Type B pancreatic cell (in vitro differentiated cells): ENCODE results near the gene RPAP2. TPM values are rescaled to one million over a fixed set of nuclear protein-coding genes. Genes with fewer than 3 reads are reported as not detected.

Source experiments
- DNase-seq: peaks from one replicate; pipeline ENCODE4 v3.0.0; 2021; ENCODE audit warnings: mixed read lengths; ENCODE audit not compliant: unreplicated experiment; ENCODE audit errors: extremely low spot score
- H3K27ac Mint-ChIP-seq: 2 replicates; pipeline ENCODE4 v1.8.0; 2021; ENCODE audit warnings: mild to moderate bottlenecking, mixed read lengths
- H3K27me3 Mint-ChIP-seq: 2 replicates; pipeline ENCODE4 v1.8.0; 2021; ENCODE audit warnings: mixed read lengths
- H3K36me3 Mint-ChIP-seq: 2 replicates; pipeline ENCODE4 v1.8.0; 2021; ENCODE audit warnings: mixed read lengths
- H3K4me1 Mint-ChIP-seq: one replicate; pipeline ENCODE4 v1.8.0; 2021; ENCODE audit warnings: mixed read lengths; ENCODE audit not compliant: unreplicated experiment
- H3K4me3 Mint-ChIP-seq: 2 replicates; pipeline ENCODE4 v1.8.0; 2021; ENCODE audit warnings: mild to moderate bottlenecking, mixed read lengths
- H3K9me3 Mint-ChIP-seq: 2 replicates; pipeline ENCODE4 v1.8.0; 2021; ENCODE audit warnings: mixed read lengths
- total RNA-seq: library from RNA; stranded (reverse); gene quantifications from 2 replicates; pipeline ENCODE4 v1.2.1, GENCODE V29; 2021; ENCODE audit warnings: low replicate concordance
- TF ChIP-seq, protein P1 (sequence below): fragments of 200-600 bp; sonication (generic); conservative IDR thresholded peaks from 2 replicates; pipeline ENCODE4 v1.5.0; 2021; ENCODE audit warnings: antibody characterized with exemption, mild to moderate bottlenecking

The RPAP2 gene
- total RNA-seq, 1 donor from 2014 or later, result 42.3 TPM

DNA sequence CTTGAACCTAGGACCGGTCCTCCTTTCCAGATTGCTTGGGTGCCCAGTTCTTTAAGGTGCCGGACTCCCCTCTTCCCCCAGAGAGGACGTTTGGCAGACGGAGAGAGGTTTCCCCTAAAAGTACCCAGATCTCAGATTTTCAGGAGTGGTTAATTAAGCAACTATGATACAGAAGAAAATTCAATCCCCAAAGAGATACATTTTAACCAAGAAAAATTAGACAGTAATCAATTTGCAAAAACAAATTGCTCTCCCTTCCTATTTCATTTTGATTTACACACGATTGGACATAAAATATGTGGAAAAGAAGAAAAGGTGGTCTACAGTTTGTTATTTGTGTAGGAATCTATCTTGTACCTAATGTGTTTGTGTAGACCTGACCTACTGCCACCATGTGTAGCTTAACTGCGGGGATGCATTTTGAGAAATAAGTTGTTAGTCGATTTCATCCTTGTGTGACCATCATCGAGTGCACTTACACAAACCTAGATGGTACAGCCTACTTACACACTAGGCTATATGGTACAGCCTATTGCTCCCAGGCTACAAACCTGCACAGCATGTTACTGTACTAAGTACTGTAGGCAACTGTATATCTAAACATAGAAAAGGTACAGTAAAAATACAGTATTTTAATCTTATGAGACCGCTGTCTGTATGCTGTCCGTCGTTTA lies 755 bp downstream of the RPAP2 start:
- TF ChIP-seq, protein P1, sequence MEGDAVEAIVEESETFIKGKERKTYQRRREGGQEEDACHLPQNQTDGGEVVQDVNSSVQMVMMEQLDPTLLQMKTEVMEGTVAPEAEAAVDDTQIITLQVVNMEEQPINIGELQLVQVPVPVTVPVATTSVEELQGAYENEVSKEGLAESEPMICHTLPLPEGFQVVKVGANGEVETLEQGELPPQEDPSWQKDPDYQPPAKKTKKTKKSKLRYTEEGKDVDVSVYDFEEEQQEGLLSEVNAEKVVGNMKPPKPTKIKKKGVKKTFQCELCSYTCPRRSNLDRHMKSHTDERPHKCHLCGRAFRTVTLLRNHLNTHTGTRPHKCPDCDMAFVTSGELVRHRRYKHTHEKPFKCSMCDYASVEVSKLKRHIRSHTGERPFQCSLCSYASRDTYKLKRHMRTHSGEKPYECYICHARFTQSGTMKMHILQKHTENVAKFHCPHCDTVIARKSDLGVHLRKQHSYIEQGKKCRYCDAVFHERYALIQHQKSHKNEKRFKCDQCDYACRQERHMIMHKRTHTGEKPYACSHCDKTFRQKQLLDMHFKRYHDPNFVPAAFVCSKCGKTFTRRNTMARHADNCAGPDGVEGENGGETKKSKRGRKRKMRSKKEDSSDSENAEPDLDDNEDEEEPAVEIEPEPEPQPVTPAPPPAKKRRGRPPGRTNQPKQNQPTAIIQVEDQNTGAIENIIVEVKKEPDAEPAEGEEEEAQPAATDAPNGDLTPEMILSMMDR, result no peak
- Mint-ChIP-seq H3K4me3 (peak overlapping the region; percentile 97), H3K4me1 (peaks cover 15% of the 10 kb centered on the region), H3K9me3 (no peaks in the 10 kb centered on the region), H3K27me3 (no peaks in the 10 kb centered on the region), H3K27ac (peak overlapping the region; percentile 98), H3K36me3 (peaks cover 23% of the 10 kb centered on the region)
- DNase-seq, result no peak

DNA sequence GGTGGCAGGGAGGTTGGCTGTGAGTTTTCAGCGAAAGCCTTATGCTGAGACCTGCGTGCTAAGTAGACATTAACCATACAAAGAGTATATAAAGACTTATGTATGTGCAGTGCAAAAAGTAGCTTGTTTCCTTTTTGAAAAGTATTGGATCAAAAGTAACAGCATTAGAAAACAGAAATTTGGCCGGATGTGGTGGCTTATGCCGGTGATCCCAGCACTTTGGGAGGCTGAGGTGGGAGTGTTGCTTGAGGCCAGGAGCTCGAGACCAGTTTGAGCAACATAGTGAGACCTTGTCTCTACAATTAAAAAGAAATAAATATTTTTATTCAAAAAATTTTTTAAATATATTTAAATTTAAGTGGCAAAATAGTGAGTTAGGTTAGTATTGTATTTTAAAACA lies 2.2 kb downstream of the RPAP2 start:
- TF ChIP-seq, protein P1, result no peak
- no peaks in the 10 kb centered on the region for H3K9me3 Mint-ChIP-seq

DNA sequence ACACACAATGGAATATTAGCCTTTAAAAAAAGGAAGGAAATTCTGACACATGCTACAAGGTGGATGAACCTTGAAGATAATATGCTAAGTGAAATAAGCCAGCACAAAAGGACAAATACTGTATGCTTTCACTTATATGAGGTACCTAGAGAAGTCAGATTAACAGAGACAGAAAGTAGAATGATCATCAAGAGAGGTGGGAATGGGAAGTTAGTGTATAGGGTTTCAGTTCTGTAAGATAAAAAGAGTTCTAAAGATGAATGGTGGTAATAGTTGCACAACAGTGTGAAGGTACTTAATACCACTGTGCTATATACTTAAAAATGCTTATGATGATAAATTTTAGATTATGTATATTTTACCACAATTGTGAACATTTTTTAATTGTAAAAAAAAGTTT lies 7.2 kb downstream of the RPAP2 start:
- TF ChIP-seq, protein P1, result no peak
- no peak overlapping the region for H3K27ac Mint-ChIP-seq
- H3K4me3 Mint-ChIP-seq, result no peak overlapping the region
- H3K27me3 Mint-ChIP-seq, result no peaks in the 10 kb centered on the region
- H3K4me1 Mint-ChIP-seq, result peaks cover 7% of the 10 kb centered on the region
- peaks cover 19% of the 10 kb centered on the region for H3K36me3 Mint-ChIP-seq
- H3K9me3 Mint-ChIP-seq, result no peaks in the 10 kb centered on the region
- no peak for DNase-seq

More for the DNA sequence above, 2.2 kb downstream of the RPAP2 start:
- H3K27me3 Mint-ChIP-seq, result no peaks in the 10 kb centered on the region
- peaks cover 20% of the 10 kb centered on the region for H3K36me3 Mint-ChIP-seq
- H3K27ac Mint-ChIP-seq, result no peak overlapping the region
- no peak for DNase-seq
- H3K4me3 Mint-ChIP-seq, result peak overlapping the region; percentile 28
- peaks cover 15% of the 10 kb centered on the region for H3K4me1 Mint-ChIP-seq

DNA sequence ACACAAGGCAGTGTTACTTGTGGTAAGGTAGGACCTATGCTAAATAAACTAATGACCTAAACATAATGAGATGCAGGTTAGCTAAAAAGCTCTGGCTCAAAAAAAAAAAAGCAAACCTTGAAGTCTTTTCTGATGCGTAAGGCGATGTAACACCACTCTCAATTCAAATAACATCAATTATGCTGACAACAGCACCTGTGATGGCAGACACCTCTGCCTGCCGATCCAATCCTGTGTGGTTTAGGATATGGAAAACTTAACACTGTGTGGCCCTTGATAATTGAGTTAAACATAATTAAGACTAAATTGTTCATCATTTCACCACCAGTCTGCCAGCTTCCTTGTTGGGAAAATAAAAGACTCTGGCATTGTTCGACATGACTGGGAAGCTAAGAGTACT lies 9.1 kb downstream of the RPAP2 start:
- TF ChIP-seq, protein P1, result no peak
- Mint-ChIP-seq H3K27me3 (no peaks in the 10 kb centered on the region), H3K4me1 (no peaks in the 10 kb centered on the region), H3K36me3 (peaks cover 19% of the 10 kb centered on the region), H3K9me3 (no peaks in the 10 kb centered on the region), H3K4me3 (no peak overlapping the region), H3K27ac (no peak overlapping the region)
- DNase-seq, result no peak

DNA sequence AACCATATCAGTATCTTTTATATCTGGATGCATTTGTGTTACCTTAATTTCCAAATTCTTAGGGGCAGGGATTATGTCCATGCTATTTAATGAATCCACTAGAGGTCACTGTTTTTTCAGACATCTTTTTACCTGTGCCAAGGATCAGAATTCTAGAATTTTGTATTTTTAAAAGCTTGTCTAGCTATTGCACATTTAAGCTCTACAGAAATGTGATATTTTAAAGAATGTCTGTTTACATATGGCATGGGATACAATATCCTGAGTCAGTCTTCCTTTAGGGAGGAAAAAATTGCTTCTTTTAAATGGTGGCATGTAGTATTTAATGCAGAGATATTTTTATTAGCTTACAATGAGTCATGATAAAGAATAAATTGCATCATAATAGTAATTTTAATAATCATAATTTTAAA lies 11.3 kb downstream of the RPAP2 start:
- H3K9me3 Mint-ChIP-seq, result no peaks in the 10 kb centered on the region
- TF ChIP-seq, protein P1, result peak; percentile 77
- H3K4me3 Mint-ChIP-seq, result no peak overlapping the region
- no peaks in the 10 kb centered on the region for H3K4me1 Mint-ChIP-seq
- H3K36me3 Mint-ChIP-seq, result peaks cover 19% of the 10 kb centered on the region
- H3K27ac Mint-ChIP-seq, result no peak overlapping the region
- no peak for DNase-seq
- no peaks in the 10 kb centered on the region for H3K27me3 Mint-ChIP-seq
